ENCODE data around the gene IFT122.
A peak's percentile ranks its signal among the peaks of the same experiment; 100 is the strongest.

Gene IFT122

GRCh38 chr3:129522953-129523352, 82.9 kb downstream of the IFT122 start:
- no peak for DNase-seq

- no peak for DNase-seq
These were observed 84.1 kb downstream of the IFT122 start for GRCh38 chr3:129524081-129524480.

GRCh38 chr3:129525341-129525968, 85.4 kb downstream of the IFT122 start:
- peak in 1 of 2 donors; percentile 48 for DNase-seq

- DNase-seq, result peak; percentile 14 to 56
These were observed 86.3 kb downstream of the IFT122 start for GRCh38 chr3:129526121-129526900.

- no peak for DNase-seq
These were observed 87.2 kb downstream of the IFT122 start for GRCh38 chr3:129527262-129527661.

GRCh38 chr3:129528589-129529100, 88.6 kb downstream of the IFT122 start, which contains the start of gene RHO:
Gene RHO, plus strand, starts transcription at chr3:129528639. Its CDS starts 95 bp downstream, at chr3:129528734.
- DNase-seq, result no peak

GRCh38 chr3:129529436-129530210, 89.6 kb downstream of the IFT122 start:
- DNase-seq, result no peak

GRCh38 chr3:129530251-129530791, 90.3 kb downstream of the IFT122 start:
- no peak for DNase-seq

GRCh38 chr3:129530821-129531220, 90.8 kb downstream of the IFT122 start:
- no peak for DNase-seq

- DNase-seq, result no peak
These were observed 91.7 kb downstream of the IFT122 start for GRCh38 chr3:129531699-129532098.

GRCh38 chr3:129532261-129532660, 92.2 kb downstream of the IFT122 start:
- no peak for DNase-seq

GRCh38 chr3:129533406-129533805, 93.4 kb downstream of the IFT122 start:
- no peak for DNase-seq

- no peak for DNase-seq
These were observed 94.5 kb downstream of the IFT122 start for GRCh38 chr3:129534428-129535027.

- no peak for DNase-seq
These were observed 95.1 kb downstream of the IFT122 start for GRCh38 chr3:129535075-129535474.

GRCh38 chr3:129536374-129536667, 96.3 kb downstream of the IFT122 start:
- no peak for DNase-seq

- no peak for DNase-seq
These were observed 96.8 kb downstream of the IFT122 start for GRCh38 chr3:129536804-129537203.

- no peak for DNase-seq
These were observed 99.2 kb downstream of the IFT122 start for GRCh38 chr3:129539206-129539605.

GRCh38 chr3:129540776-129541516, 100.9 kb downstream of the IFT122 start:
- no peak for DNase-seq

- no peak for DNase-seq
These were observed 102.7 kb downstream of the IFT122 start for GRCh38 chr3:129542747-129543146.

GRCh38 chr3:129543156-129543790, 103.2 kb downstream of the IFT122 start, which contains the start of gene H1-8:
Gene H1-8, plus strand, starts transcription at chr3:129543175. Its CDS starts 44 bp downstream, at chr3:129543219.
- DNase-seq, result no peak

GRCh38 chr3:129543999-129544398, 104.0 kb downstream of the IFT122 start:
- no peak for DNase-seq

Data from CD4-positive, alpha-beta T cell treated with Interferon alpha-2 for 1 hour (primary cell).